ENCODE measurements around the gene DUSP19.

DUSP19 gene

GRCh38 chr2:183126635-183127034 is 48.1 kb downstream of the DUSP19 start:
- DNase-seq = no peak

GRCh38 chr2:183134016-183134415 is 55.5 kb downstream of the DUSP19 start:
- no peak for DNase-seq

- DNase-seq = no peak
Measured at GRCh38 chr2:183148955-183149354, 70.4 kb downstream of the DUSP19 start.

- peak; percentile 66 for DNase-seq
Measured at GRCh38 chr2:183149489-183149888, 70.9 kb downstream of the DUSP19 start.

Data from fibroblast of skin of right biceps (primary cell).